Transverse colon (tissue), 4 donors: ENCODE measurements around the gene TAPT1. TPM values are rescaled to one million over a fixed set of nuclear protein-coding genes. Genes with fewer than 3 reads are reported as not detected.

Source experiments
- DNase-seq: peaks from one replicate; pipeline ENCODE4 v3.0.0-alpha.2; 2019
- H3K27ac ChIP-seq, 4 donors: fragments of 200-600 bp; sonication (generic); 2 replicates each; pipeline ENCODE4 v1.5.1; 2016 to 2018; ENCODE audit warnings: inconsistent platforms in 4 of 4
- H3K27me3 ChIP-seq: fragments of 200-600 bp; sonication (generic); 2 replicates; pipeline ENCODE4 v1.5.1; 2017; ENCODE audit warnings: inconsistent platforms
- H3K36me3 ChIP-seq, 4 donors: fragments of 200-600 bp; sonication (generic); 2 replicates each; pipeline ENCODE4 v1.5.1; 2017 to 2019; ENCODE audit warnings: inconsistent platforms in 4 of 4
- H3K4me1 ChIP-seq, 4 donors: fragments of 200-600 bp; sonication (generic); 2 replicates each; pipeline ENCODE4 v1.5.1; 2017 to 2020; ENCODE audit warnings: inconsistent platforms in 4 of 4
- H3K4me3 ChIP-seq, 4 donors: fragments of 200-600 bp; sonication (generic); 1 replicate in 1 of 4; 2 replicates in 3 of 4; pipeline versions ENCODE4 v1.5.1 to v1.6.1; 2017 to 2019; ENCODE audit warnings: inconsistent platforms in 4 of 4
- H3K9me3 ChIP-seq, 2 donors: fragments of 200-600 bp; sonication (generic); 2 replicates each; pipeline ENCODE4 v1.5.1; 2017 to 2019; ENCODE audit warnings: inconsistent platforms in 2 of 2
- EP300 ChIP-seq: sonication (generic); formaldehyde crosslinking; IDR thresholded peaks from one replicate; pipeline ENCODE4 v1.6.1; 2017; ENCODE audit warnings: antibody characterized with exemption, low read depth
- POLR2A ChIP-seq: fragments of 450-650 bp; IDR thresholded peaks from one replicate; pipeline ENCODE4 v1.6.1; 2016; ENCODE audit warnings: antibody characterized with exemption, mild to moderate bottlenecking, moderate library complexity
- POLR2AphosphoS5 ChIP-seq, 3 donors: sonication (generic); formaldehyde crosslinking; IDR thresholded peaks; one replicate each; pipeline ENCODE4 v1.6.1; 2016; ENCODE audit warnings: antibody characterized with exemption in 3 of 3
- WGBS, 2 donors: methylation state at CpG; one replicate each; pipeline ENCODE4 v1.1.5; 2018; ENCODE audit warnings: low coverage in 1 of 2; 5-methylcytosine and 5-hydroxymethylcytosine counted together
- in situ Hi-C, 4 donors: fragments of 200-750 bp; cut with MboI; loops; one replicate each; pipeline versions ENCODE4 v1.15.0 to v1.15.1; 2017; ENCODE audit warnings: low sequenced_read_pairs in 3 of 4, low pct_ligation_motif_present in 1 of 4, low pct_unique_long_range_greater_than_20kb in 1 of 4
- intact Hi-C: fragments of 100-400 bp; cut with DNase I; formaldehyde crosslinking; loops from one replicate; pipeline ENCODE4 v1.15.1; 2023; ENCODE audit warnings: low total_unique reads
- total RNA-seq, 4 donors: library from RNA; depleted of rRNA; stranded (reverse); fragments of >200 nt; gene quantifications; one replicate each; pipeline ENCODE4 v1.1.0, GENCODE V29; 2016
- TF ChIP-seq, protein P1 (sequence below), 5 experiments: fragments of 200-600 bp in 3 of 5; fragments of 450-650 bp in 2 of 5; sonication (generic) in 3 of 5; IDR thresholded peaks; 1 replicate in 2 of 5; 2 replicates in 3 of 5; pipeline ENCODE4 v1.5.1; 2016 to 2017; ENCODE audit warnings: antibody characterized with exemption in 5 of 5, inconsistent platforms in 3 of 5, mild to moderate bottlenecking in 2 of 5, moderate library complexity in 1 of 5

Gene TAPT1
- total RNA-seq, 4 donors from 2014 or later: 21.5 to 54.6 (median 29.8) TPM

DNA sequence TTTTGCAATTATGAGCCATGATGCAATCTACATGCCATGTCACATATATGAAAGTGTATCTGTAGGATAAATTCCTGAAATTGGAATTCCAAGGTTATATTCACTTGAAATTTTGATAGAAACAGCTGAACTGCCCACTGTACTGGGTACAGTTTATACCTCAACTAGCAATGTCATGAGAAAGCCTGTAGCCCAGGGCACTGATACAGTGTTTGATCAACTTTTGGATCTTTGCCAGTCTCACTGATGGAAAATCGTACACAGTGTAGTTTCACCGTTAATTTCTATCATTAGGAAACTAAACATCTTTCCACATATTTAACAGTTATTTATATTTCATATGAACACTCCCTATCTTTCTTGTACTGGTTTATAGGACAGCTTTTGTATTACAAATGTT is 34.2 kb downstream of the TAPT1 start:
- 60 to 66% methylated on average over 2 of the region's 2 CpGs for WGBS, 2 donors
- Histone ChIP-seq H3K4me1 (peaks cover 2 to 33% (median 8%) of the 10 kb centered on the region in 4 donors), H3K36me3 (peaks cover 0 to 34% (median 7%) of the 10 kb centered on the region in 4 donors), H3K9me3 (no peaks in the 10 kb centered on the region), H3K27me3 (no peaks in the 10 kb centered on the region), H3K27ac (no peak overlapping the region), H3K4me3 (no peak overlapping the region)
- in situ Hi-C loops (no loop called here), intact Hi-C loops (no loop called here)
- no peak for DNase-seq
- TF ChIP-seq EP300: no peak
- TF ChIP-seq, protein P1, sequence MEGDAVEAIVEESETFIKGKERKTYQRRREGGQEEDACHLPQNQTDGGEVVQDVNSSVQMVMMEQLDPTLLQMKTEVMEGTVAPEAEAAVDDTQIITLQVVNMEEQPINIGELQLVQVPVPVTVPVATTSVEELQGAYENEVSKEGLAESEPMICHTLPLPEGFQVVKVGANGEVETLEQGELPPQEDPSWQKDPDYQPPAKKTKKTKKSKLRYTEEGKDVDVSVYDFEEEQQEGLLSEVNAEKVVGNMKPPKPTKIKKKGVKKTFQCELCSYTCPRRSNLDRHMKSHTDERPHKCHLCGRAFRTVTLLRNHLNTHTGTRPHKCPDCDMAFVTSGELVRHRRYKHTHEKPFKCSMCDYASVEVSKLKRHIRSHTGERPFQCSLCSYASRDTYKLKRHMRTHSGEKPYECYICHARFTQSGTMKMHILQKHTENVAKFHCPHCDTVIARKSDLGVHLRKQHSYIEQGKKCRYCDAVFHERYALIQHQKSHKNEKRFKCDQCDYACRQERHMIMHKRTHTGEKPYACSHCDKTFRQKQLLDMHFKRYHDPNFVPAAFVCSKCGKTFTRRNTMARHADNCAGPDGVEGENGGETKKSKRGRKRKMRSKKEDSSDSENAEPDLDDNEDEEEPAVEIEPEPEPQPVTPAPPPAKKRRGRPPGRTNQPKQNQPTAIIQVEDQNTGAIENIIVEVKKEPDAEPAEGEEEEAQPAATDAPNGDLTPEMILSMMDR (IDR thresholded peaks at IDR 0.05): no peak
- TF ChIP-seq POLR2AphosphoS5 (IDR thresholded peaks at IDR 0.05): no peak
- no peak for TF ChIP-seq POLR2A

GRCh38 chr4:16187455-16187854 is 38.8 kb downstream of the TAPT1 start:
- no peak for TF ChIP-seq EP300
- TF ChIP-seq, protein P1 (IDR thresholded peaks at IDR 0.05): no peak
- no peak for TF ChIP-seq POLR2A
- no peak for TF ChIP-seq POLR2AphosphoS5 (IDR thresholded peaks at IDR 0.05)
- Histone ChIP-seq H3K9me3 (no peaks in the 10 kb centered on the region), H3K4me1 (peaks cover 0 to 6% (median 0%) of the 10 kb centered on the region in 4 donors), H3K36me3 (peaks cover 0 to 47% (median 7%) of the 10 kb centered on the region in 4 donors), H3K27ac (no peak overlapping the region), H3K27me3 (no peaks in the 10 kb centered on the region), H3K4me3 (no peak overlapping the region)
- intact Hi-C loops (no loop called here), in situ Hi-C loops (no loop called here)
- no peak for DNase-seq

DNA sequence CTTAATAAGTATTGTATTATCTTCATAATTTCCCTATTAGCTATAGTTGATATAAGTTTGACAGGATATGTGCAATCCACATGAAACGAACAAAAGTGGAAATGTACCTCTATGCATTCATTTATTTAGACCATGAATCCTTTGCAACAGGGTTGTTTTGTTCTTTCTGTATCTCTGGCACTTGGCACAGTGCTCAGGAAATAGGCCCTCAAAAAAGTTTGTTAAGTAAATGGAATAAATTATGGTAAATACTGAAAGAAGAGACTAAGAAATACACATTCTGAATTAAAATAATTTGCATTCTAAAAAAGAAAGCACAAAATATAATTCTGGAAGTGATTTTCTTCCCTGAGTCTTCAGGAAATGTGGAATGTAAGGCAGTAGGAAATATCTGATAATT is 39.3 kb downstream of the TAPT1 start:
- no peak overlapping the region for H3K4me3 ChIP-seq
- in situ Hi-C loops (no loop called here), intact Hi-C loops (no loop called here)
- H3K9me3 ChIP-seq: no peaks in the 10 kb centered on the region
- H3K27me3 ChIP-seq: no peaks in the 10 kb centered on the region
- peaks cover 0 to 2% (median 0%) of the 10 kb centered on the region in 4 donors for H3K4me1 ChIP-seq
- no peak for DNase-seq
- no peak for TF ChIP-seq EP300
- TF ChIP-seq POLR2A: no peak
- TF ChIP-seq POLR2AphosphoS5 (IDR thresholded peaks at IDR 0.05): no peak
- H3K27ac ChIP-seq: no peak overlapping the region
- WGBS, 2 donors: 85 to 89% methylated on average over 1 of the region's 1 CpG
- peaks cover 0 to 47% (median 7%) of the 10 kb centered on the region in 4 donors for H3K36me3 ChIP-seq

GRCh38 chr4:16183604-16184003 is 42.7 kb downstream of the TAPT1 start:
- in situ Hi-C loops: no loop called here
- TF ChIP-seq, protein P1 (IDR thresholded peaks at IDR 0.05): no peak
- TF ChIP-seq POLR2AphosphoS5 (IDR thresholded peaks at IDR 0.05) (no peak), EP300 (no peak), POLR2A (no peak)
- DNase-seq: no peak
- intact Hi-C loops: no loop called here
- Histone ChIP-seq H3K27me3 (no peaks in the 10 kb centered on the region), H3K4me1 (no peaks in the 10 kb centered on the region), H3K9me3 (no peaks in the 10 kb centered on the region), H3K27ac (no peak overlapping the region), H3K4me3 (no peak overlapping the region), H3K36me3 (peaks cover 0 to 40% (median 0%) of the 10 kb centered on the region in 4 donors)
- 85 to 86% methylated on average over 2 of the region's 2 CpGs for WGBS, 2 donors

GRCh38 chr4:16176621-16177020 is 49.6 kb downstream of the TAPT1 start:
- Histone ChIP-seq H3K9me3 (no peaks in the 10 kb centered on the region), H3K4me3 (no peak overlapping the region), H3K27ac (no peak overlapping the region), H3K36me3 (peaks cover 0 to 41% (median 1%) of the 10 kb centered on the region in 4 donors), H3K27me3 (no peaks in the 10 kb centered on the region), H3K4me1 (no peaks in the 10 kb centered on the region)
- DNase-seq: no peak
- TF ChIP-seq, protein P1 (IDR thresholded peaks at IDR 0.05): no peak
- no peak for TF ChIP-seq EP300
- TF ChIP-seq POLR2AphosphoS5 (IDR thresholded peaks at IDR 0.05): no peak
- TF ChIP-seq POLR2A: no peak
- WGBS, 2 donors: 91 to 94% methylated on average over 6 of the region's 6 CpGs
- intact Hi-C loops: no loop called here
- in situ Hi-C loops: no loop called here
